ENCODE data around the gene CGNL1.

GRCh38 chr15:57373251-57373881 is 2.9 kb upstream of the CGNL1 start:
- no peak for TF ChIP-seq CTCF (conservative IDR thresholded peaks at IDR 0.05)
- TF ChIP-seq ZFX (IDR thresholded peaks at IDR 0.05): no peak

Data from C4-2B (cell line).